PC-9 (cell line): ENCODE measurements around the gene LRFN2. TPM values are rescaled to one million over a fixed set of nuclear protein-coding genes. Genes with fewer than 3 reads are reported as not detected.

Experiments
- BruUV-seq: library from RNA; stranded (reverse); fragments of 400-500 nt; replicated peaks from 2 replicates; lab custom pipeline; 2021; lab: Mats Ljungman, UMichigan
- CTCF ChIA-PET: fragments of 300-600 bp; sonication (Branson Sonifier 250); formaldehyde crosslinking; loops from one replicate; lab custom pipeline; 2022; ENCODE audit warnings: antibody characterized with exemption; lab: Charles Lee
- POLR2A ChIA-PET: fragments of 300-600 bp; sonication (Branson Sonifier 250); formaldehyde crosslinking; loops from one replicate; lab custom pipeline; 2022; ENCODE audit warnings: antibody characterized with exemption; ENCODE audit not compliant: unreplicated experiment; lab: Charles Lee
- DNase-seq, 2 experiments: peaks; one replicate each; pipeline versions ENCODE4 v3.0.0 to v3.0.0-alpha.2; 2015 to 2022; ENCODE audit warnings: mixed read lengths in 1 of 2
- H2AFZ ChIP-seq: fragments of 200-600 bp; sonication (generic); 2 replicates; pipeline ENCODE4 v1.8.1; 2017; ENCODE audit warnings: antibody characterized with exemption
- H3F3A ChIP-seq: fragments of 200-600 bp; sonication (generic); 2 replicates; pipeline ENCODE4 v1.8.1; 2017; ENCODE audit warnings: antibody characterized with exemption, mild to moderate bottlenecking, low read depth; ENCODE audit not compliant: insufficient read depth
- H3K27ac ChIP-seq: fragments of 200-600 bp; sonication (generic); 2 replicates; pipeline ENCODE4 v1.6.1; 2016; ENCODE audit warnings: mixed run types
- H3K27me3 ChIP-seq: fragments of 200-600 bp; sonication (generic); 2 replicates; pipeline ENCODE4 v1.6.1; 2016; ENCODE audit warnings: low read depth, mixed run types; ENCODE audit not compliant: insufficient read depth
- H3K36me3 ChIP-seq: fragments of 200-600 bp; sonication (generic); 2 replicates; pipeline ENCODE4 v1.6.1; 2016; ENCODE audit warnings: low read depth, mixed run types
- H3K4me1 ChIP-seq: fragments of 200-600 bp; sonication (generic); replicated peaks from 2 replicates; pipeline ENCODE4 v1.6.1; 2016; ENCODE audit warnings: mixed run types; ENCODE audit not compliant: insufficient read depth
- H3K4me2 ChIP-seq: fragments of 200-600 bp; sonication (generic); 2 replicates; pipeline ENCODE4 v1.6.1; 2017; ENCODE audit warnings: mixed run types
- H3K4me3 ChIP-seq: fragments of 200-600 bp; sonication (generic); 2 replicates; pipeline ENCODE4 v1.6.1; 2016; ENCODE audit warnings: mixed run types
- H3K79me2 ChIP-seq: fragments of 200-600 bp; sonication (generic); 2 replicates; pipeline ENCODE4 v1.6.1; 2017; ENCODE audit warnings: low read depth, mixed run types
- H3K9me2 ChIP-seq: fragments of 200-600 bp; sonication (generic); 2 replicates; pipeline ENCODE4 v1.8.1; 2017; ENCODE audit warnings: mild to moderate bottlenecking; ENCODE audit not compliant: insufficient read depth
- H3K9me3 ChIP-seq: fragments of 200-600 bp; sonication (generic); 2 replicates; pipeline ENCODE4 v1.8.1; 2016; ENCODE audit warnings: low read depth; ENCODE audit not compliant: insufficient read depth
- H4K20me1 ChIP-seq: fragments of 200-600 bp; sonication (generic); 2 replicates; pipeline ENCODE4 v1.8.1; 2017; ENCODE audit not compliant: insufficient read depth
- EZH2 ChIP-seq: fragments of 200-600 bp; sonication (generic); IDR thresholded peaks from 2 replicates; pipeline ENCODE4 v1.8.0; 2017; ENCODE audit warnings: antibody characterized with exemption, low read depth
- intact Hi-C: fragments of 100-400 bp; cut with micrococcal nuclease; formaldehyde crosslinking; loops from one replicate; pipeline ENCODE4 v1.10.0; 2022; ENCODE audit not compliant: unreplicated experiment
- total RNA-seq: library from RNA; stranded (reverse); gene quantifications from 2 replicates; pipeline ENCODE4 v1.2.3, GENCODE V29; 2021
- TF ChIP-seq, protein P1 (sequence below): fragments of 200-600 bp; sonication (generic); conservative IDR thresholded peaks from 2 replicates; pipeline ENCODE4 v1.6.1; 2017; ENCODE audit warnings: mixed run types, antibody characterized with exemption, mild to moderate bottlenecking, moderate library complexity

Gene LRFN2
- total RNA-seq, 1 experiment from 2014 or later: not detected

DNA sequence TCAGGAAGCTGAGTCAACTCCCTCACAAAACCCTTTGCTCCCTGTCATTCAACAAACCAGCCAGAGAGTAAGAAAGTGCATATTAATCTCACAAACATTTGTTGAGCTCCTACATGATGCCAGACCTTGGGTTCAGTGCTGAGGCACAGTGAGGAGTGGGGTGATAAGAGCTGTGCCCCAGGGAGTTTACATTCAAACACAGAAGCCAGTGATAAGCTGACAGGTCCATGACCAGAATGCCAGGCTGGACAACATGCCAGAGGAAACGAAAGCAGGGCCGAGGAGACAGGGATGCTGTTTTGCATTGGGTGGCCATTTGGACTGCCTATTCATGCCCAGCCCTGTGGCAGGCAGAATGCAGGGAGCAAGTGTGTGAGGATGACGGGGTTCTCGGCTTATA is 76.7 kb downstream of the LRFN2 start:
- no TSS peak for BruUV-seq
- H3K27ac ChIP-seq: no peak overlapping the region
- no peaks in the 10 kb centered on the region for H4K20me1 ChIP-seq
- DNase-seq: no peak
- TF ChIP-seq, protein P1, sequence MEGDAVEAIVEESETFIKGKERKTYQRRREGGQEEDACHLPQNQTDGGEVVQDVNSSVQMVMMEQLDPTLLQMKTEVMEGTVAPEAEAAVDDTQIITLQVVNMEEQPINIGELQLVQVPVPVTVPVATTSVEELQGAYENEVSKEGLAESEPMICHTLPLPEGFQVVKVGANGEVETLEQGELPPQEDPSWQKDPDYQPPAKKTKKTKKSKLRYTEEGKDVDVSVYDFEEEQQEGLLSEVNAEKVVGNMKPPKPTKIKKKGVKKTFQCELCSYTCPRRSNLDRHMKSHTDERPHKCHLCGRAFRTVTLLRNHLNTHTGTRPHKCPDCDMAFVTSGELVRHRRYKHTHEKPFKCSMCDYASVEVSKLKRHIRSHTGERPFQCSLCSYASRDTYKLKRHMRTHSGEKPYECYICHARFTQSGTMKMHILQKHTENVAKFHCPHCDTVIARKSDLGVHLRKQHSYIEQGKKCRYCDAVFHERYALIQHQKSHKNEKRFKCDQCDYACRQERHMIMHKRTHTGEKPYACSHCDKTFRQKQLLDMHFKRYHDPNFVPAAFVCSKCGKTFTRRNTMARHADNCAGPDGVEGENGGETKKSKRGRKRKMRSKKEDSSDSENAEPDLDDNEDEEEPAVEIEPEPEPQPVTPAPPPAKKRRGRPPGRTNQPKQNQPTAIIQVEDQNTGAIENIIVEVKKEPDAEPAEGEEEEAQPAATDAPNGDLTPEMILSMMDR: no peak
- TF ChIP-seq EZH2: no peak
- H3K27me3 ChIP-seq: peaks cover 39% of the 10 kb centered on the region
- H3K9me3 ChIP-seq: no peaks in the 10 kb centered on the region
- no peaks in the 10 kb centered on the region for H3K4me1 ChIP-seq
- no peak overlapping the region for H3K4me3 ChIP-seq
- H3K79me2 ChIP-seq: no peaks in the 10 kb centered on the region
- CTCF ChIA-PET: interaction anchor here (0.5 kb wide), 1 partner anchor 44 kb away, joined by 3 read pairs; no protein-coding TSS in a partner anchor
- no peaks in the 10 kb centered on the region for H3F3A ChIP-seq
- POLR2A ChIA-PET: no interaction called here
- no peaks in the 10 kb centered on the region for H3K9me2 ChIP-seq
- H3K36me3 ChIP-seq: no peaks in the 10 kb centered on the region
- H2AFZ ChIP-seq: no peak overlapping the region
- intact Hi-C loops: no loop called here
- no peak overlapping the region for H3K4me2 ChIP-seq

DNA sequence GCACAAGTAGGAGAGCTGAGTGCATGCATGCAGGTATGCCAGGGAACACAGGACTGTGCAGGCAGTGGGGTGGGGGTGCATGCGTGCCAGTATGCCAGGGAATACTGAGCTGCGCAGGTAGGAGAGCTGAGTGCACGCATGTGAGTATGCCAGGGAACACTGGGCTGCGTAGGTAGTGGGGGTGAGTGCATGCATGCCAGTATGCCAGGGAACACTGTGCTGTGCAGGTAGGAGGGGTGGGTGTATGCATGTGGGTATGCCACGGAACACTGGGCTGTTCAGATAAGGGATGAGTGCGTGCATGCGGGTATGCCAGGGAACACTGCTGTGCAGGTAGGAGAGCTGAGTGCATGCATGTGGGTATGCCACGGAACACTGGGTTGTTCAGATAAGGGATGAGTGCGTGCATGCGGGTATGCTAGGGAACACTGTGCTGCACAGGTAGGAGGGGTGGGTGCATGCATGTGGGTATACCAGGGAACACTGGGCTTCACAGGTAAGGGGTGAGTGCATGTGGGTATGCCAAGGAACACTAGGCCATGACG is 77.4 kb downstream of the LRFN2 start:
- intact Hi-C loops: no loop called here
- Histone ChIP-seq H4K20me1 (no peaks in the 10 kb centered on the region), H3K27ac (no peak overlapping the region), H3F3A (no peaks in the 10 kb centered on the region), H3K79me2 (no peaks in the 10 kb centered on the region), H2AFZ (no peak overlapping the region), H3K4me3 (no peak overlapping the region), H3K36me3 (no peaks in the 10 kb centered on the region), H3K4me1 (no peaks in the 10 kb centered on the region), H3K4me2 (no peak overlapping the region), H3K9me3 (no peaks in the 10 kb centered on the region), H3K27me3 (peaks cover 43% of the 10 kb centered on the region), H3K9me2 (no peaks in the 10 kb centered on the region)
- no TSS peak for BruUV-seq
- CTCF ChIA-PET: no interaction called here
- DNase-seq: no peak
- TF ChIP-seq, protein P1: no peak
- no peak for TF ChIP-seq EZH2
- POLR2A ChIA-PET: no interaction called here

DNA sequence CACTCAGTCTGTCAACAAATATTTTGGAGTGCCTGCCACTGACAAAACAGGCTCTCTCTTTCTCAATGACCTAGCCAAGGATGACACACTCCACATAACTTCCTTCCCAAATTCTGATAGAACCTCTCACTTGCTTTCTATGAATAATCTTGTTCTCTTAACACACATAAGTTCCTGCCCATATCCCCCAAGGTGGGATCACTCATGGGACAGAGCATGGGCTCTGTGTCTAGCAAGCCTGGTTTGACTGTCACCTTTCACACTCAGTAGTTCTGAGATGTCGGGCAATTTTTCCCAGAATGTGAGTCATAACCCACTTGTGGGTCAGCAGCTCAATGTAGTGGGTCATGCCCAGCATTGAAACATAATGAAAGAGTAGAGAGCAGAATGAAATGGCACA is 78.1 kb downstream of the LRFN2 start:
- CTCF ChIA-PET: no interaction called here
- Histone ChIP-seq H3K27ac (no peak overlapping the region), H3K36me3 (no peaks in the 10 kb centered on the region), H3F3A (no peaks in the 10 kb centered on the region), H3K9me3 (no peaks in the 10 kb centered on the region), H3K9me2 (no peaks in the 10 kb centered on the region), H3K79me2 (no peaks in the 10 kb centered on the region), H3K4me3 (no peak overlapping the region), H3K4me2 (no peak overlapping the region), H2AFZ (no peak overlapping the region), H3K4me1 (no peaks in the 10 kb centered on the region), H3K27me3 (peaks cover 47% of the 10 kb centered on the region), H4K20me1 (no peaks in the 10 kb centered on the region)
- TF ChIP-seq, protein P1: no peak
- TF ChIP-seq EZH2: no peak
- POLR2A ChIA-PET: no interaction called here
- intact Hi-C loops: no loop called here
- no TSS peak for BruUV-seq
- no peak for DNase-seq
